Measurements from ENCODE around the gene GNRH2.
A peak's percentile ranks its signal among the peaks of the same experiment; 100 is the strongest.
"Not testable (repeated sequence)": the region's sequence is repeated elsewhere in the genome, so short reads cannot be mapped to it uniquely, and the experiment has no call there.

The GNRH2 gene

GRCh38 chr20:3046677-3047462, 3.4 kb downstream of the GNRH2 start:
- DNase-seq (ENCODE audit: low read depth) = no peak
- peak overlapping the region; percentile 72 for H3K4me3 ChIP-seq (ENCODE audit: control insufficient read depth, low read depth, low read length)
- TF ChIP-seq CTCF (conservative IDR thresholded peaks at IDR 0.05; ENCODE audit: control insufficient read depth, insufficient read depth, low read depth, low read length) = no peak

- no peak overlapping the region for H3K4me3 ChIP-seq (ENCODE audit: control insufficient read depth, low read depth, low read length)
- DNase-seq (ENCODE audit: low read depth) = no peak
- no peak for TF ChIP-seq CTCF (conservative IDR thresholded peaks at IDR 0.05; ENCODE audit: control insufficient read depth, insufficient read depth, low read depth, low read length)
These were observed 4.3 kb downstream of the GNRH2 start for GRCh38 chr20:3047486-3048419.

- TF ChIP-seq CTCF (conservative IDR thresholded peaks at IDR 0.05; ENCODE audit: control insufficient read depth, insufficient read depth, low read depth, low read length) = no peak
- no peak overlapping the region for H3K4me3 ChIP-seq (ENCODE audit: control insufficient read depth, low read depth, low read length)
- DNase-seq (ENCODE audit: low read depth) = no peak
These were observed 8.1 kb downstream of the GNRH2 start for GRCh38 chr20:3051385-3052019.

GRCh38 chr20:3059489-3059888, 16.1 kb downstream of the GNRH2 start:
- TF ChIP-seq CTCF (conservative IDR thresholded peaks at IDR 0.05; ENCODE audit: control insufficient read depth, insufficient read depth, low read depth, low read length) = no peak
- DNase-seq (ENCODE audit: low read depth) = no peak
- no peak overlapping the region for H3K4me3 ChIP-seq (ENCODE audit: control insufficient read depth, low read depth, low read length)

GRCh38 chr20:3064119-3064518, 20.7 kb downstream of the GNRH2 start:
- DNase-seq (ENCODE audit: low read depth); H3K4me3 ChIP-seq (ENCODE audit: control insufficient read depth, low read depth, low read length): not testable (repeated sequence)

- peak; percentile 54 for DNase-seq (ENCODE audit: low read depth)
- no peak for TF ChIP-seq CTCF (conservative IDR thresholded peaks at IDR 0.05; ENCODE audit: control insufficient read depth, insufficient read depth, low read depth, low read length)
- H3K4me3 ChIP-seq (ENCODE audit: control insufficient read depth, low read depth, low read length) = no peak overlapping the region
These were observed 24.0 kb downstream of the GNRH2 start for GRCh38 chr20:3067139-3068014.

Data from fibroblast of mammary gland (primary cell).